PC-9 (cell line): ENCODE data around the gene ARHGAP40.

Experiments
- EZH2 ChIP-seq: fragments of 200-600 bp; sonication (generic); IDR thresholded peaks from 2 replicates; pipeline ENCODE4 v1.8.0; 2017; ENCODE audit warnings: antibody characterized with exemption, low read depth
- TF ChIP-seq, protein P1 (sequence below): fragments of 200-600 bp; sonication (generic); conservative IDR thresholded peaks from 2 replicates; pipeline ENCODE4 v1.6.1; 2017; ENCODE audit warnings: mixed run types, antibody characterized with exemption, mild to moderate bottlenecking, moderate library complexity

DNA sequence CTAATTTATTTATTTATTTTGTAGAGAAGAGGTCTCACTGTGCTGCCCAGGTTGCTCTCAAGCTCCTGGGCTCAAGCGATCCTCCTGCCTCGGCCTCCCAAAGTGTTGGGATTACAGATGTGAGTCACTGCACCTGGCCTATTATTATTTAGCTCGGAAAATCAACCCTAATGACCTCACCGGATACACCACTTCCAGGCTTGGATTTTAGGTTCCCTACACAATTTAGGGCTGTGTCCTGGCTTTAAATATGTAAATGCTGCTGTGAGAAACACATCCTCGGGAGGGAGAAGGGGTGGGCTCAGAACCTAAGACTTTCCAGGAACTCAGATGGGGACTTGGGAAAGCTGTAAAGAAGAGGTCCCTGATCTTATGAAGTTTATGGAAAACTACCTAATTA lies 71.7 kb downstream of the ARHGAP40 start:
- TF ChIP-seq, protein P1, sequence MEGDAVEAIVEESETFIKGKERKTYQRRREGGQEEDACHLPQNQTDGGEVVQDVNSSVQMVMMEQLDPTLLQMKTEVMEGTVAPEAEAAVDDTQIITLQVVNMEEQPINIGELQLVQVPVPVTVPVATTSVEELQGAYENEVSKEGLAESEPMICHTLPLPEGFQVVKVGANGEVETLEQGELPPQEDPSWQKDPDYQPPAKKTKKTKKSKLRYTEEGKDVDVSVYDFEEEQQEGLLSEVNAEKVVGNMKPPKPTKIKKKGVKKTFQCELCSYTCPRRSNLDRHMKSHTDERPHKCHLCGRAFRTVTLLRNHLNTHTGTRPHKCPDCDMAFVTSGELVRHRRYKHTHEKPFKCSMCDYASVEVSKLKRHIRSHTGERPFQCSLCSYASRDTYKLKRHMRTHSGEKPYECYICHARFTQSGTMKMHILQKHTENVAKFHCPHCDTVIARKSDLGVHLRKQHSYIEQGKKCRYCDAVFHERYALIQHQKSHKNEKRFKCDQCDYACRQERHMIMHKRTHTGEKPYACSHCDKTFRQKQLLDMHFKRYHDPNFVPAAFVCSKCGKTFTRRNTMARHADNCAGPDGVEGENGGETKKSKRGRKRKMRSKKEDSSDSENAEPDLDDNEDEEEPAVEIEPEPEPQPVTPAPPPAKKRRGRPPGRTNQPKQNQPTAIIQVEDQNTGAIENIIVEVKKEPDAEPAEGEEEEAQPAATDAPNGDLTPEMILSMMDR, result no peak
- no peak for TF ChIP-seq EZH2
